NB4 (cell line): Measurements from ENCODE around the gene FMNL2.
"Not testable (repeated sequence)": the region's sequence is repeated elsewhere in the genome, so short reads cannot be mapped to it uniquely, and the experiment has no call there.

Experiments used
- DNase-seq: peaks from one replicate; pipeline ENCODE4 v3.0.0; 2010; ENCODE audit warnings: low read depth
- H3K4me3 ChIP-seq: one replicate; pipeline ENCODE4 v1.5.1; 2011; ENCODE audit warnings: mild to moderate bottlenecking, low read depth, low read length, moderate library complexity
- MAX ChIP-seq: IDR thresholded peaks from 2 replicates; pipeline ENCODE4 v1.6.1; 2011; ENCODE audit warnings: low read depth, low read length
- MYC ChIP-seq: IDR thresholded peaks from 2 replicates; pipeline ENCODE4 v1.6.1; 2011; ENCODE audit warnings: low read depth, low read length
- POLR2A ChIP-seq: IDR thresholded peaks from 2 replicates; pipeline ENCODE4 v1.6.1; 2011; ENCODE audit warnings: mild to moderate bottlenecking; ENCODE audit not compliant: insufficient read length; ENCODE audit errors: extremely low read depth
- TF ChIP-seq, protein P1 (sequence below): IDR thresholded peaks from one replicate; pipeline ENCODE4 v1.5.1; 2012; ENCODE audit warnings: low read depth, low read length

FMNL2 gene

GRCh38 chr2:152380261-152381055, 45.5 kb downstream of the FMNL2 start:
- DNase-seq = no peak
- no peak for TF ChIP-seq POLR2A
- no peak for TF ChIP-seq MAX
- TF ChIP-seq MYC = no peak
- TF ChIP-seq, protein P1, sequence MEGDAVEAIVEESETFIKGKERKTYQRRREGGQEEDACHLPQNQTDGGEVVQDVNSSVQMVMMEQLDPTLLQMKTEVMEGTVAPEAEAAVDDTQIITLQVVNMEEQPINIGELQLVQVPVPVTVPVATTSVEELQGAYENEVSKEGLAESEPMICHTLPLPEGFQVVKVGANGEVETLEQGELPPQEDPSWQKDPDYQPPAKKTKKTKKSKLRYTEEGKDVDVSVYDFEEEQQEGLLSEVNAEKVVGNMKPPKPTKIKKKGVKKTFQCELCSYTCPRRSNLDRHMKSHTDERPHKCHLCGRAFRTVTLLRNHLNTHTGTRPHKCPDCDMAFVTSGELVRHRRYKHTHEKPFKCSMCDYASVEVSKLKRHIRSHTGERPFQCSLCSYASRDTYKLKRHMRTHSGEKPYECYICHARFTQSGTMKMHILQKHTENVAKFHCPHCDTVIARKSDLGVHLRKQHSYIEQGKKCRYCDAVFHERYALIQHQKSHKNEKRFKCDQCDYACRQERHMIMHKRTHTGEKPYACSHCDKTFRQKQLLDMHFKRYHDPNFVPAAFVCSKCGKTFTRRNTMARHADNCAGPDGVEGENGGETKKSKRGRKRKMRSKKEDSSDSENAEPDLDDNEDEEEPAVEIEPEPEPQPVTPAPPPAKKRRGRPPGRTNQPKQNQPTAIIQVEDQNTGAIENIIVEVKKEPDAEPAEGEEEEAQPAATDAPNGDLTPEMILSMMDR = no peak
- no peak overlapping the region for H3K4me3 ChIP-seq

DNA sequence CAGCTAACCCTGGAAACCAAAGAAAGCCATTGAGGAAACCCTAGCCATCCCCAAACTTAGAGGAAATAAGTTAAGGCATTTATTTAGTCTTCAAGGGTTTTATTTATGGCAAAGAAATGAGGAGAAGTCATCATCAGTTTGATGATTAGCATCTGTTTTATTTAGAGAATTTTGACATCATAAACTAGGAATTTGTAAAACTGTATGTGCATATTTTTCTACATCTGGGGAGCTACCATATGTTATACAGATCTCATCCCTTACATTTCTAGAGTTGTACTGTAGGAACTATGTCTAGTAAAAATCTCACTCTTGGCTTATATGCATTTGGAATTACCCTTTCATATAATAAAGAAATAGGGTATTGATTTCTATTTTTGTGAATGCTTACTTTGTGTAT, 48.7 kb downstream of the FMNL2 start:
- TF ChIP-seq MAX = no peak
- TF ChIP-seq, protein P1 = no peak
- TF ChIP-seq MYC = no peak
- TF ChIP-seq POLR2A = no peak
- H3K4me3 ChIP-seq = no peak overlapping the region
- no peak for DNase-seq

- no peak for DNase-seq
- TF ChIP-seq MAX (no peak), POLR2A (no peak), MYC (no peak)
- TF ChIP-seq, protein P1 = no peak
- no peak overlapping the region for H3K4me3 ChIP-seq
Observed at GRCh38 chr2:152384992-152385391, 50.0 kb downstream of the FMNL2 start.

- no peak overlapping the region for H3K4me3 ChIP-seq
- DNase-seq = no peak
- TF ChIP-seq POLR2A (no peak), MAX (no peak), MYC (no peak)
- TF ChIP-seq, protein P1 = no peak
Observed at GRCh38 chr2:152385650-152386049, 50.7 kb downstream of the FMNL2 start.

DNA sequence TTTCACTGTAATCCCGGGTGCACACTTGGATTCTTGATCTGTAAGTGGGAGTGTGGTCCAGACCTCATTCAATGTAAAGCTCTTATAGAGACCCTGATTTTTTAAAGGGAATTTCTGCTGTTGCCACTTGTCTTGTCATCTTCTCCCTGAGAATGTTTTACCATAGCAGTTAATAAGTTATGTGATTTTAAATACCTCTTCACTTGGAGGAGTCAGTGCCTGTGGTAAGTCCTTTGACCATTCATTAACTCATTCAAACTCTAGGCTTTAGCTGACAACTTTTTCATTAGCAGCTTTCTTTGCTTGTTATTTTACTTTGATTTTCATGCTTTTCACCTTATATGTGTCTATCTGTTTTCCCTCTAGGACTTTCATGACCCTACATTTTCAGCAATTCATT, 51.3 kb downstream of the FMNL2 start:
- no peak for DNase-seq
- TF ChIP-seq, protein P1 = no peak
- no peak for TF ChIP-seq MAX
- TF ChIP-seq POLR2A = no peak
- TF ChIP-seq MYC = no peak
- H3K4me3 ChIP-seq = no peak overlapping the region

- H3K4me3 ChIP-seq = no peak overlapping the region
- TF ChIP-seq, protein P1 = no peak
- TF ChIP-seq MAX = no peak
- no peak for TF ChIP-seq MYC
- TF ChIP-seq POLR2A = no peak
- no peak for DNase-seq
Observed at GRCh38 chr2:152387041-152387440, 52.1 kb downstream of the FMNL2 start.

GRCh38 chr2:152388269-152388668, 53.3 kb downstream of the FMNL2 start:
- not testable (repeated sequence) for DNase-seq

More at GRCh38 chr2:152388269-152388668, 53.3 kb downstream of the FMNL2 start:
- H3K4me3 ChIP-seq = not testable (repeated sequence)
